SK-N-SH (cell line): ENCODE measurements around the gene SMCO2. TPM values are rescaled to one million over a fixed set of nuclear protein-coding genes. Genes with fewer than 3 reads are reported as not detected.

Experiments
- CTCF ChIA-PET: fragments of 300-600, 350-600 bp; formaldehyde crosslinking; extraction: SDS; loops from one replicate; lab custom pipeline; 2021; lab: Yijun Ruan, JAX
- POLR2A ChIA-PET: fragments of 350-600 bp; sonication (Branson Sonifier 250); formaldehyde crosslinking; extraction: SDS; loops from one replicate; lab custom pipeline; 2020; ENCODE audit warnings: antibody characterized with exemption, inconsistent platforms; lab: Yijun Ruan, JAX
- DNase-seq: peaks from one replicate; pipeline ENCODE4 v3.0.0; 2012
- H2AFZ ChIP-seq: fragments of 200-600 bp; sonication (generic); 2 replicates; pipeline ENCODE4 v1.8.1; 2016; ENCODE audit warnings: antibody characterized with exemption, mild to moderate bottlenecking, low read depth
- H3F3A ChIP-seq: fragments of 200-600 bp; sonication (generic); replicated peaks from 2 replicates; pipeline ENCODE3; 2016; ENCODE audit warnings: antibody characterized with exemption, mild to moderate bottlenecking; ENCODE audit not compliant: insufficient read depth
- H3K27ac ChIP-seq, 2 experiments: fragments of 200-500 bp in 1 of 2; fragments of 200-600 bp in 1 of 2; sonication (Bioruptor generic) in 1 of 2; sonication (generic), shearing (Covaris generic) in 1 of 2; 2 replicates each; pipeline versions ENCODE4 v1.5.1 to v1.6.1; 2014 to 2016; ENCODE audit warnings: low read depth in 2 of 2, inconsistent platforms in 1 of 2, low read length in 1 of 2, mild to moderate bottlenecking in 1 of 2, mixed read lengths in 1 of 2
- H3K27me3 ChIP-seq: fragments of 200-600 bp; sonication (generic), shearing (Covaris generic); 2 replicates; pipeline ENCODE4 v1.6.1; 2016; ENCODE audit warnings: mixed run types; ENCODE audit not compliant: insufficient read depth
- H3K36me3 ChIP-seq, 2 experiments: fragments of 200-500 bp in 1 of 2; fragments of 200-600 bp in 1 of 2; sonication (Bioruptor generic) in 1 of 2; sonication (generic) in 1 of 2; replicated peaks in 1 of 2; 2 replicates each; pipeline versions ENCODE3 to v1.5.1; 2014 to 2016; ENCODE audit warnings: low read length in 1 of 2, mild to moderate bottlenecking in 1 of 2; ENCODE audit not compliant: insufficient read depth in 2 of 2, control insufficient read depth in 1 of 2
- H3K4me1 ChIP-seq, 2 experiments: fragments of 200-500 bp in 1 of 2; fragments of 200-600 bp in 1 of 2; sonication (Bioruptor generic) in 1 of 2; sonication (generic), shearing (Covaris generic) in 1 of 2; 2 replicates each; pipeline versions ENCODE4 v1.5.1 to v1.6.1; 2014 to 2016; ENCODE audit warnings: low read depth in 1 of 2, low read length in 1 of 2, mixed run types in 1 of 2; ENCODE audit not compliant: insufficient read depth in 2 of 2, control insufficient read depth in 1 of 2
- H3K4me2 ChIP-seq: fragments of 200-600 bp; sonication (generic), shearing (Covaris generic); 2 replicates; pipeline ENCODE4 v1.6.1; 2017; ENCODE audit warnings: mixed run types
- H3K4me3 ChIP-seq, 2 experiments: fragments of 200-500 bp in 1 of 2; fragments of 200-600 bp in 1 of 2; sonication (Bioruptor generic) in 1 of 2; sonication (generic), shearing (Covaris generic) in 1 of 2; 2 replicates each; pipeline versions ENCODE4 v1.5.1 to v1.8.1; 2014 to 2016; ENCODE audit warnings: low read depth in 2 of 2, inconsistent platforms in 1 of 2, low read length in 1 of 2, mild to moderate bottlenecking in 1 of 2, mixed read lengths in 1 of 2, moderate library complexity in 1 of 2
- H3K79me2 ChIP-seq: fragments of 200-600 bp; sonication (generic); 2 replicates; pipeline ENCODE4 v1.8.1; 2017; ENCODE audit warnings: mild to moderate bottlenecking; ENCODE audit not compliant: insufficient read depth
- H3K9ac ChIP-seq: fragments of 200-600 bp; sonication (generic); 2 replicates; pipeline ENCODE4 v1.6.1; 2017; ENCODE audit warnings: mixed run types
- H3K9me2 ChIP-seq: fragments of 200-600 bp; sonication (generic); 2 replicates; pipeline ENCODE4 v1.6.1; 2017; ENCODE audit warnings: mixed run types
- H3K9me3 ChIP-seq: fragments of 200-600 bp; sonication (generic); 2 replicates; pipeline ENCODE4 v1.6.1; 2017; ENCODE audit warnings: mixed run types, mild to moderate bottlenecking, moderate library complexity
- H4K20me1 ChIP-seq: fragments of 200-600 bp; sonication (generic); 2 replicates; pipeline ENCODE4 v1.6.1; 2017; ENCODE audit warnings: mild to moderate bottlenecking, mixed run types; ENCODE audit not compliant: insufficient read depth
- ELF1 ChIP-seq: IDR thresholded peaks from 2 replicates; pipeline ENCODE4 v1.4.0; 2012
- FOSL2 ChIP-seq: IDR thresholded peaks from 2 replicates; pipeline ENCODE4 v1.4.0; 2012; ENCODE audit warnings: low read depth, mild to moderate bottlenecking, moderate library complexity, borderline replicate concordance
- MXI1 ChIP-seq: IDR thresholded peaks from 2 replicates; pipeline ENCODE4 v1.6.1; 2012; ENCODE audit warnings: mild to moderate bottlenecking, low read depth, low read length, improper control_type of control experiment
- RAD21 ChIP-seq: IDR thresholded peaks from 2 replicates; pipeline ENCODE4 v1.6.1; 2012; ENCODE audit warnings: mild to moderate bottlenecking, low read length
- RXRA ChIP-seq: IDR thresholded peaks from 2 replicates; pipeline ENCODE4 v1.4.0; 2012; ENCODE audit warnings: low read depth, mild to moderate bottlenecking, borderline replicate concordance
- SMC3 ChIP-seq: IDR thresholded peaks from 2 replicates; pipeline ENCODE4 v1.6.1; 2012; ENCODE audit warnings: low read depth, low read length, improper control_type of control experiment
- TEAD4 ChIP-seq: IDR thresholded peaks from 2 replicates; pipeline ENCODE4 v1.4.0; 2012; ENCODE audit warnings: mild to moderate bottlenecking, borderline replicate concordance; ENCODE audit not compliant: insufficient read depth
- WGBS: methylation state at CpG from one replicate; pipeline ENCODE4 v1.1.6; 2017; ENCODE audit warnings: low lambda C conversion rate; 5-methylcytosine and 5-hydroxymethylcytosine counted together
- polyA plus RNA-seq, 3 experiments: library from polyadenylated mRNA; depleted of rRNA; stranded (reverse); fragments of >200 nt; gene quantifications; 2 replicates each; pipeline ENCODE4 v1.2.3, GENCODE V29; 2012
- TF ChIP-seq, protein P1 (sequence below): IDR thresholded peaks from 2 replicates; pipeline ENCODE4; 2012
- TF ChIP-seq, protein P2 (sequence below): fragments of 200-600 bp; sonication (generic); IDR thresholded peaks from 2 replicates; pipeline ENCODE4 v1.6.1; 2017; ENCODE audit warnings: antibody characterized with exemption, mild to moderate bottlenecking, moderate library complexity

Gene SMCO2
- polyA plus RNA-seq, 1 of the 3 experiments (the other 2 are of a cell fraction), result 0.21 TPM

GRCh38 chr12:27429606-27430005 is 16.9 kb upstream of the SMCO2 start (continued):
- TF ChIP-seq TEAD4 (no peak), RXRA (no peak), FOSL2 (no peak)

- Histone ChIP-seq H3K9ac (no peak overlapping the region), H3K4me2 (no peak overlapping the region), H4K20me1 (no peaks in the 10 kb centered on the region), H3K27ac (no peak overlapping the region), H3K4me3 (no peak overlapping the region), H3K79me2 (no peaks in the 10 kb centered on the region), H3F3A (peaks cover 19% of the 10 kb centered on the region), H3K27me3 (no peaks in the 10 kb centered on the region), H2AFZ (no peak overlapping the region), H3K4me1 (no peaks in the 10 kb centered on the region; a peak in 2 of 4 replicates), H3K9me3 (no peaks in the 10 kb centered on the region), H3K36me3 (no peaks in the 10 kb centered on the region), H3K9me2 (no peaks in the 10 kb centered on the region)
- DNase-seq, result no peak
- ChIA-PET POLR2A (no interaction called here), CTCF (no interaction called here)
- 100% methylated on average over 4 of the region's 4 CpGs for WGBS
- TF ChIP-seq MXI1, result no peak
- TF ChIP-seq, protein P1, sequence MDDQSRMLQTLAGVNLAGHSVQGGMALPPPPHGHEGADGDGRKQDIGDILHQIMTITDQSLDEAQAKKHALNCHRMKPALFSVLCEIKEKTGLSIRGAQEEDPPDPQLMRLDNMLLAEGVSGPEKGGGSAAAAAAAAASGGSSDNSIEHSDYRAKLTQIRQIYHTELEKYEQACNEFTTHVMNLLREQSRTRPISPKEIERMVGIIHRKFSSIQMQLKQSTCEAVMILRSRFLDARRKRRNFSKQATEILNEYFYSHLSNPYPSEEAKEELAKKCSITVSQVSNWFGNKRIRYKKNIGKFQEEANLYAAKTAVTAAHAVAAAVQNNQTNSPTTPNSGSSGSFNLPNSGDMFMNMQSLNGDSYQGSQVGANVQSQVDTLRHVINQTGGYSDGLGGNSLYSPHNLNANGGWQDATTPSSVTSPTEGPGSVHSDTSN, result no peak
Measured at GRCh38 chr12:27431185-27431584, 15.4 kb upstream of the SMCO2 start.

DNA sequence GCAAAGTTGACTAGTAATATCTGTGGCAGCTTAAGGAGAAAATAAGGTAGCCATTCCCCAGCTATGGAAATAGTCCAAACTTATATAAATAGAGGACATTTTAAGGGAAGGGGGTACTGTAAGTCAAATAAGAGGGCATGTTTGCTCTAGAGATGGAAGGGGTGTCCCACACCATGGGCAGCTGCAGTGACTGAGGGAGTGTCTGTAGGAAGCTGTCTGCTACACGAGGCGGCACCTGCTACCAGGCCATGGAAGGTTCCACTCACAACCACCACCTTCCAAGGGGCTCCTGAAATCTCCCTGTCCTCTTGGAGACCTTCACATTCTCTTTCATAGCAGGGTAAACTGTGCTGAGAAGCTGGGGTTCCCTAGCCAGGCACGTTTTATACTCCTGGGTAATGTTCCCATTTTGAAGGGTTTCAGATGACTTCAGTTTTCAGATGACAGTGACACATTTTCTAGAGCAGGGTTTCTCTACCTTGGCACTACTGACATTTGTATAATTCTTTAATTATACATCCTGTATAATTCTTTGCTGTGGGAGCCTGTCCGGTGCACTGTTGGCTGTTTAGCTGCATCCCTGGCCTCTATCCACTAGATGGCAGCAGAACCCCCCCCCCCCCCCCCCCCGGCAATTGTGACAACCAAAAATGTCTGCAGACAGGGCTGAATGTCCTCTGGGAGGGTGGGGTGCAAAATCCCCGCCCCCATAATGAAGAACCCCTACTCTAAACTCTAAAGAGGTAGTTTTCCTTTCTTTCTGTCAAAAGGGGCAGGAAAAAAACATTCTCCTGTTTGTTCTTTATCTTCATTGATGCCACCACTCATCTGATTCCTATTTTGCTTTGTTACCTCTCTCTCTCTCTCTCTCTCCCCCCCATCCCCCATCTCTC is 11.6 kb upstream of the SMCO2 start:
- H4K20me1 ChIP-seq, result no peaks in the 10 kb centered on the region
- ChIA-PET CTCF (interaction anchor here (0.6 to 2.6 kb wide), 20 partner anchors 9 to 269 kb away, joined by 3 to 18 read pairs (median 4); partner anchors contain the start of genes PPFIBP1 and SMCO2), POLR2A (no interaction called here)
- H3K79me2 ChIP-seq, result no peaks in the 10 kb centered on the region
- no peak overlapping the region for H3K4me3 ChIP-seq
- H3F3A ChIP-seq, result peaks cover 19% of the 10 kb centered on the region
- H2AFZ ChIP-seq, result peak overlapping the region; percentile 59; the same call in 1 of the 2 replicates
- H3K9ac ChIP-seq, result no peak overlapping the region
- no peaks in the 10 kb centered on the region for H3K36me3 ChIP-seq
- H3K27ac ChIP-seq, result 0 out of 4 replicates have a peak overlapping the region, but pooled peaks of 1 of the 2 experiments have one; percentile 4
- no peaks in the 10 kb centered on the region; a peak in 2 of 4 replicates for H3K4me1 ChIP-seq
- no peaks in the 10 kb centered on the region for H3K27me3 ChIP-seq
- WGBS, result 57% methylated on average over 5 of the region's 6 CpGs
- no peaks in the 10 kb centered on the region for H3K9me2 ChIP-seq
- peak; percentile 54 for DNase-seq
- H3K9me3 ChIP-seq, result no peaks in the 10 kb centered on the region
- no peak overlapping the region for H3K4me2 ChIP-seq
- no peak for TF ChIP-seq ELF1
- TF ChIP-seq, protein P2, sequence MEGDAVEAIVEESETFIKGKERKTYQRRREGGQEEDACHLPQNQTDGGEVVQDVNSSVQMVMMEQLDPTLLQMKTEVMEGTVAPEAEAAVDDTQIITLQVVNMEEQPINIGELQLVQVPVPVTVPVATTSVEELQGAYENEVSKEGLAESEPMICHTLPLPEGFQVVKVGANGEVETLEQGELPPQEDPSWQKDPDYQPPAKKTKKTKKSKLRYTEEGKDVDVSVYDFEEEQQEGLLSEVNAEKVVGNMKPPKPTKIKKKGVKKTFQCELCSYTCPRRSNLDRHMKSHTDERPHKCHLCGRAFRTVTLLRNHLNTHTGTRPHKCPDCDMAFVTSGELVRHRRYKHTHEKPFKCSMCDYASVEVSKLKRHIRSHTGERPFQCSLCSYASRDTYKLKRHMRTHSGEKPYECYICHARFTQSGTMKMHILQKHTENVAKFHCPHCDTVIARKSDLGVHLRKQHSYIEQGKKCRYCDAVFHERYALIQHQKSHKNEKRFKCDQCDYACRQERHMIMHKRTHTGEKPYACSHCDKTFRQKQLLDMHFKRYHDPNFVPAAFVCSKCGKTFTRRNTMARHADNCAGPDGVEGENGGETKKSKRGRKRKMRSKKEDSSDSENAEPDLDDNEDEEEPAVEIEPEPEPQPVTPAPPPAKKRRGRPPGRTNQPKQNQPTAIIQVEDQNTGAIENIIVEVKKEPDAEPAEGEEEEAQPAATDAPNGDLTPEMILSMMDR, result peak; percentile 57
- TF ChIP-seq SMC3, result peak; percentile 50; the same call in 1 of the 2 replicates
- peak; percentile 48 for TF ChIP-seq RAD21
